HG03457 (cell line): ENCODE results near the gene KIFBP.
A peak's percentile ranks its signal among the peaks of the same experiment; 100 is the strongest.

Experiments used
- ATAC-seq: cut with Tn5 transposase; IDR thresholded peaks from one replicate; pipeline ENCODE4 v1.9.1; 2021; ENCODE audit warnings: moderate number of reproducible peaks; ENCODE audit not compliant: unreplicated experiment

Gene KIFBP

DNA sequence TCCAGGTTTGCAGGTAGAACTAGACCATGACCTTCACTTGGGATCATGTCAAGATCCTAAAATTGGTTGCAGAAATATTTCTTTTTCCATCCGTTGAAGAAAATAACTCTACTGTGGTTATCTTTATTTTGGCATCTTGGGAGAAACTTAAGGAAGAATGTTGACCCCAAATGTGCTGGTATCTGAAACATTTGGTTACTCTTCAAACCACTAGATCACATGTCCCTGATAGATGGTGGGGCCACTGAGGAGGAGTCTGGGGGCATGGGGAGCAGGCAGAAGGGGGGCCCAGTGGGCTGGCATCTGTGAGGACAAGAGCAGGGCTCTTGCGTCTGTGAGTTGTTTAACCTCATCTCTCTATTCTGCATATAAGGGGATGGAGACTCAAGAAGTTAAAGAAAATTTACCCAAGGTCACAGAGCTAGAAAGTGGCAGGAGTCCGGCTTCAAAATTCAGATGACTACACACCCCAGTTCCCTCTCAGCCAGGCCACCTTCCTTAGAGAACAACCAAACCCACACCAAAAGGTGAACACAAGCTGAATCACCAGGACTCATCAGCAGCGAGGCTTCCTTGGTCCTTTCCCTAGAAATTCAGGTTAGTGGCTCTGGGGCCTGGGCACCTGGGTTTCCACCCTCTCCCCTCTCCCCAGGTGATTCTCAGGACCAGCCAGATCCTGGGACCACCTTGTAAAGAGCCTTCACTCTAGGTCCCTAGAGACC lies 58.7 kb downstream of the KIFBP start:
- no peak for ATAC-seq

- ATAC-seq = no peak
Observed at GRCh38 chr10:69048103-69048502, 59.5 kb downstream of the KIFBP start.

DNA sequence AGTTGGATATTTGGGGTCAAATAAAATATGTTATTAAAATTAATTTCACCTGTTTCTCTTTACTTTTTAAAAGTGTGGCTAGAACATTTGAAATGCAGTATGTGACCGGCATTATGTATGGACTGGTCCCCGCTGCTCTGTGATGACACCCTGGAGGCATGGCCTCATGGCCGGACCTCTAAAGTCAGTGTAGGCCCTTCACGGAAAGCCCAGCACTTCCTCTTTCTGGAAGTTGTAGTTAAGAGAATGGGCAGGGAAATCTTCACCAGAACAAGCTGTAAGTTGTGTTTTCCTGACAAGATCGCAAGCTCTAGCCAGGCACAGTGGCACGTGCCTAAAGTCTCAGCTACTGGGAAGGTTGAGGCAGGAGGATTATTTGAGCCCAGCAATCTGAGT lies 61.0 kb downstream of the KIFBP start:
- no peak for ATAC-seq

- no peak for ATAC-seq
Observed at GRCh38 chr10:69051303-69051702, 62.7 kb downstream of the KIFBP start.

- no peak for ATAC-seq
Observed at GRCh38 chr10:69051710-69052487, 63.3 kb downstream of the KIFBP start.

DNA sequence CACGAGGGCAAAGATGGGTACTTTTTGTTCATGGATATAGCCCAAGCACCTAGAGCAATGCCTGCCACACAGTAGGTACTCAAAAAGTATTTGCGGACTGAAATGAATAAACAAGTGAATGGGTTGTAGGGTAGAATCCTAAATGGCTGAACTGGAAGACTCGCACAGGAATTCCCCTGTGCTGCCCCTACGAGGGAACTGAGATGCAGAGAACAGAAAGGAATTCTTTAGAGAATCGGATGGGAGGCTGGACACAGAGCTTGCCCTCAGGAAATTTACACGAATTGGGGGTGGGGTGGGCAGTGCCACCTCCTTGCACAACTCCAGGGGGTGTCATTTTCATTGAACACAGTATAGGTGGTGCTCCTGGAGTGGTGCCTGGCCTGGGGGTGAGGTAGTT lies 64.1 kb downstream of the KIFBP start:
- no peak for ATAC-seq

DNA sequence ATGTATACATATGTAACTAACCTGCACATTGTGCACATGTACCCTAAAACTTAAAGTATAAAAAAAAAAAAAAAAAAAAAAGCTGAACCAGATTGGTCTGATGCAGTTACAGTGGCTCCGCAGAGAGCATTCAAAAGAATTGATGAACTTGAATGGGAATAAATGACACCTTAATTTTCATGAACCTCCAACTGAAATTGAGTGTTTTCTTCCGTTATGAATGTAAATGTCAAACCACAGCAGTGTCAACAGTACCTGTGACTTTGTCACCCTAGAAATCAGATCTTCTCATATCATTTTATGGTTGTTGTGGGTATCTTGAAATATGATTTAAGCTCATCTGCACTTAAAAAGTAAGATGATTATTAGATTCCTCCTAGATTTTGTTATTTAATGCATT lies 66.6 kb downstream of the KIFBP start:
- no peak for ATAC-seq

GRCh38 chr10:69056129-69056528 lies 67.5 kb downstream of the KIFBP start:
- no peak for ATAC-seq

DNA sequence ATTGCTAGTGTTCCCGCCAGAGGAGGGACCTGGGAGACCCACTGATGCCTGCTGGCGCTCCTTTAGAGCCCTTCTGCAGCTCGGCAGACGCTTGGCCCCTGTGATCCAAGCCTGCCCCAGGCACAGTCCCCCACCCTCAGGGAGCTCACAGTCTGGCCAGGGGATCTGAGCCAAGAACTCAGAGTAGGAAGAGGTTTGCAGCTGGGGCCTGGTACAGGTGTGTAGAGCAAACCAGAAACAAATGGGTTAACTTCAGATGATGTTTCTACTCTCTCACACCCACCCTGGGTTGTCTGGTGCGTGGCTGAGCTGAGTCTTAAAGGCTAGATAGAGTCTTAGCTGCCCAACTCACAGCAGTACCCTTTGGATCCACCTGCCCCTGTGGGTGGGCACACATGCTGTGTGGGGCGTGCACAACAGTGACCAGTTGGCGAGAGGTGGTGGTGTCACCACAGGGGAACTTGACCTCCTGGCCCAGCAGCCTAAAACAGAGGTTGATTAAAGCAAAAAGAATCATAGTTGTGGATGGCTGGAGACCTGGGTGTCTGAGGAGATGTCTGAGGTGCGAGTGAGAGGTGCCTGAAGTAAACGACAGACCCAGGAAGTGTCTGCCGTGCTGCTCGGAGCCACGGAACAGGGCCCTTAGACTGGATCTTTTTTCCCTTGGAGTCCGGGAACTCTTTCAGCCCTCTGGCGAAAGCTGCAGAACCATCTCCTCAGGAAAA lies 68.1 kb downstream of the KIFBP start:
- ATAC-seq = no peak

DNA sequence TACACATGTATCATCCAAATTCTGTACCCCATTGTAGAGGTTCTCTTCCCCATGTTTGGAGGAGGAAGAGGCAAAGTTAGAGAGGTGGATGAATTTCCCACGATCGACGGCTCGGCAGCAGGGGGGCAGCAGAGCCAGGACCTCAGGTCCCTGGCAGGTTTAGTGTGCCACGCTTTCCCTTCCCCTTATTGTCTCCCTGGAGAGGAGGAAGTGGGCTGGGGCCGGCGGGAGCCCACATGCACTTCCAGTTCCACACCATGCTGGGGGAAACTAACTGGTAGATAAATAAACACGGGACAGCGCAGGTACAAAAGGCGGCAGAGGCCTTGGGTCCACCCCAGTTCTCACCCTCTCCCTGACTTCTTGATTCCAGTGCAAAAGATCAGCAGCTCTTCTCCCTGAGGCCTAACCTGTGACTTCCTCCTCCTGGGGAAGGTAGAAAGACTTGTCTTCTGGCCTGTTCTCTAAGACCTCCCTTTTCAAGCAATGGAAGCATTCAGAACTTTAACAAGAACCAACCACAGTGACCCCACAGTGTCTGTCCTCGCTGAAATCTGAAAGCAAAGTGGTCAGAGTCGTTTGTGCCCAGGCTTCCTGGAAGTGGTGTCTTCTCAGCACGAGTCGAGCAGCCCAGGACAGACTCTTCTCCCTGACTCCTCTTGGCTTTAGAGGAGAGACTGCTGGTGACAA lies 68.8 kb downstream of the KIFBP start:
- ATAC-seq = no peak

DNA sequence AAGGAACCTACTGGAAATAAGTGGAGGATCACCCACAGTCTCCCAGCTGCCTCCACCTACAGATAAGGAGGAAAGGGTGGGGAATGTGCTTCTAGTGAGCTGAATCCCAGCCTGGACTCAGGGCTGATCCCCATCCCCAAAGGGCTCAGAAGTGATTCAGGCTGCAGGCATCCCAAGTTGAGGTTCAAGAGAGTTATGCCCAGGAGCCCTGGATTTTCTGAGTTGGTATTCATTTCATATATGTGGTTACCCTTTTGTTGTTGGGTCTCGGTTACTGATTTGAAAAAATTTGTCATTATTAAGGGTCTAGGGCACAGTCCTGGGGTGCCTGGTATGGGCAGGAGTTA lies 69.3 kb downstream of the KIFBP start:
- ATAC-seq = no peak

DNA sequence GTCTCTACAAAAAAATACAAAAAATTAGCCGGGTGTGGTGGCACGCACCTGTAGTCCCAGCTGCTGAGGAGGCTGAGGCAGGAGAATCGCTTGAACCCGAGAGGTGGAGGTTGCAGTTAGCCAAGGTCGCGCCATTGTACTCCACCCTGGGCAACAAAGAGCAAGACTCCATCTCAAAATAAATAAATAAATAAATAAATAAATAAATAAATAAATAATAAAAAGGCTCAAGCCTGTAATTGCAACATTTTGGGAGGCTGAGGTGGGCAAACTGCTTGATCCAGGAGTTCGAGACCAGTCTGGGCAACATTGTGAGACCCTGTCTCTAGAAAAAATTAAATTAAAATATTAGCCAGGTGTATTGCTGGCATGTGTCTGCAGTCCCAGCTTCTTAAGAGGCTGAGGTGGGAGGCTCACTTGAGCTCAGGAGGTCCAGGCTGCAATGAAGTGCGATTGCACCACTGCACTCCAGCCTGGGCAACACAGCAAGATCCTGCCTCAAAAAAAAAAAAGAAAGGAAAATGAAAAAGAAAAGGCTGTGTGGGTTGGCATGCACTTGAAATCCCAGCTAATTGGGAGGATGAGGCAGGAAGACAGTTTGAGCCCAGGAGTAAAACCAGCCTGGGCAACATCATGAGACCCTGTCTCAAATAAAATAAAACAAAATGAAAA lies 71.7 kb downstream of the KIFBP start:
- ATAC-seq = no peak

DNA sequence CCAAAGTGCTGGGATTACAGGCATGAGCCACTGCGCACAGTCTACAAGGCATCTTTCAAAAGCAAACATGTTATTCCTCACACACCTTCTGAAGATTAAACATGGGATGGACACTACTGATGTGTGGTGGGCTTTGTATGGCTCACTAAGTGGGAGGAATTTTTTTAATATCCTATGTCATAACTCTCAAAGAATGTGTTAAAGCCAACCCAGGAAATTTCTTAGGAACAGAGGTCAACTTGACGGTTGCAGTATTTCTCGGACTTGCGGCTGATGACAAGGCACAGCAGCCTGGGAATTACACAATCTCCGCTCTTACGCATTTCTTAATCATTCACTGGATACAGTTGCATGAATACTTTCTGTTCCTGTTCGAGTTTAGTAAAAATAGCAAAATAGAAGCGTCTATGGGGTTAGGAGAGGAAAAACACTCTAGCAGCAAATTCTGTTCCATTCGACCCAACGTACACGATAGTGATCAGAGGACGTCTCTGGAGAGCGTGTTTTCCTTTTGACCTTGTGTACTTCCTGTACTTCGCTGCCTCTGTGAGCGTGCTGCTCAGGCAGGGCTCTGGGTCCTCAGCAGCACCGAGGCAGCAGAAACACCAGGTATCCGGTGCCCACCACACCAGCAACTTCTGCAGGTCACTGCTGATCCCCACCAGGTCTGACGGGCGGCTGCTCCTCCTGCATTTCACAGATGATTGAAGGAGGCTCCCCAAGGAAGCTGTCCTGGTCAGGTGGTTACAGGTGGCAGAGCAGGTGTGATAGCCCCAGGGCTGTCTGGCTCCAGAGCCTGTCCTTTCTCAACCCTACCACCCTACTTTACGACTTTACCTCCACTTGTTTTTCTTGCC lies 72.9 kb downstream of the KIFBP start:
- no peak for ATAC-seq

- no peak for ATAC-seq
Observed at GRCh38 chr10:69062901-69063300, 74.3 kb downstream of the KIFBP start.

DNA sequence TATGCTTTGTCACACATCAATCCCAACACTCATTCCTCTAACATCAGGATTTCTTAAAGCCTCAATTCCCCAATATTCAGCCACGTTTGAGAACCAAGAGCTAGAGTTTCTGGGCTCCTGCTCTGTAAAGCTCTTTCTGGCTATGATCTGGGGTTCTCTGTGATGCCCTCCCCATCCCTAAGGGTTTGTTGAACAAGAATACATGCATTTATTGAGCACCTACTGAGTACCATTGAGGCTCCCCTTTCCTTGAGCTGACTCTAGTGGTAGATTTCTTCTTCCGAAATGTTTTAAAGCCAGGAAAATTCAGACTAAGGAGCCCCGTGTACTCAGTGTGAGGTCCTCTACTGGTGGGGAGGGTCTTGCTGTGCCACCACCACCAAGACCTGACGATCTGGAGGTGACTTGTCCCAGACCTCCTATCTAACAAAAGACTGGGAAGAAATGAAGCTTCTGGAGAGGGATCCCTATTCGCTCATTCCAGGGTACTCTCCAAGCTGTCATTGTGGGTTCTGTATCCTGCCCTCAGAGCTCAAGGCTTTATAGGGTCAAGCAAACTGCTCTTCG lies 76.2 kb downstream of the KIFBP start:
- ATAC-seq = no peak

- ATAC-seq = peak; percentile 43
Observed at GRCh38 chr10:69065406-69066361, 77.1 kb downstream of the KIFBP start.
